ENCODE data around the gene RPP25.

GRCh38 chr15:74956648-74957475 lies at the start of gene RPP25:
- TF ChIP-seq CTCF (conservative IDR thresholded peaks at IDR 0.05; ENCODE audit: low read depth, low read length) (no peak), EZH2 (IDR thresholded peaks at IDR 0.05; ENCODE audit: borderline replicate concordance, low read depth, low read length, poor library complexity, severe bottlenecking) (no peak)

Measured in A673 (cell line).